GM18526 (cell line): ENCODE measurements around the gene FNDC5.

Source experiments
- POLR2A ChIP-seq: IDR thresholded peaks from 3 replicates; pipeline ENCODE4 v1.6.1; 2011; ENCODE audit not compliant: insufficient read length; ENCODE audit errors: extremely low read depth

Gene FNDC5

DNA sequence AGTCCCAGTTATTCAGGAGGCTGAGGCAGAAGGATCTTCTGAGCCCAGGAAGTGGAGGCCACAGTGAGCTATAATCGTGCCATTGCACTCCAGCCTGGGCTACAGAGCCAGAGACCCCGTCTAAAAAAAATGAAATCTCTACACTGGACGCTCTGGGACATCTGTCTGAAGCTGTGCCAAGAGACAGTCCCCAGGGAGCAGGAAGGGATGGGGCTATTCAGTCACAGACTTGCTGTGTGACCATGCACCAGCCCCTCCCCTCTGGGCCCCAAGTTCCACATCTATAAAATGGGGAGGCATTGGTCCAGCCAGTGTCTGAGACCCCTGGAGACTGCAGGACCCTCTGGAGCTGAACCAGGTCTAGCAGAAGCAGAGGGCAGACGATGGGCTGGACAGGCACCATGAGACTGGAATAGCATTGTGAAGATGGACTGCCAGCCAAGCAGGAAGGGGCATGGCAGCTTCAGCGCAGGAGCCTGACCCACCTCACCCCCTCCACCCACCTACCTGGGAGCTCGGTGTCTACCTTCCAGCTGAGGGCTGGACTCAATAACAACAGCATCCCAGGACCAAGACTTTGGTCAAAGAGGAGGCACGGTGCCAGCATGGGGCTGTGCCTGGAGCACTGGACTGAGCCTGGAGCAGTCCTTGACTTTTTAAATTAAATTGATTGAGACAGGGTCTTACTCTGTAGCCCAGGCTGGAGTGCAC, 29.0 kb upstream of the FNDC5 start:
- no peak for TF ChIP-seq POLR2A

DNA sequence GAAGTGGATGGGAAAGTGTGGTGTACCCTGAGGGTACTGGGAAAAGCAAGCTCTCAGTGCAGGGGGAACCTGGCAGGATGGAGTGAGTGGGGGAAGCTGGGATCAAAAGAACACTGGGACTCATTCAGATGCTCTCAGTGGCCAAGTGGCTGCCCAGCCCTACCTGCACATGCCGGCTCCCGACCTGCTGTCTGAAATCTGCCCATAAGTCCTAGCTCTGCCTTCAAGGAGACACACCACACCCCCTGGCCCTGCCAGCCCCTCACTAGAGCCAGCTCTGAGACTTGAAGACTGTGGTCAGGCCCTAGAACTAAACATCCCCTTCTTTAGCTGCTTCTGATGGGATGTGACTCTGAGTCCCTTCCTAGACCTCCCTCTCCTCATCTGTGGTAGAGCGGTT, 28.2 kb upstream of the FNDC5 start:
- TF ChIP-seq POLR2A, result no peak

DNA sequence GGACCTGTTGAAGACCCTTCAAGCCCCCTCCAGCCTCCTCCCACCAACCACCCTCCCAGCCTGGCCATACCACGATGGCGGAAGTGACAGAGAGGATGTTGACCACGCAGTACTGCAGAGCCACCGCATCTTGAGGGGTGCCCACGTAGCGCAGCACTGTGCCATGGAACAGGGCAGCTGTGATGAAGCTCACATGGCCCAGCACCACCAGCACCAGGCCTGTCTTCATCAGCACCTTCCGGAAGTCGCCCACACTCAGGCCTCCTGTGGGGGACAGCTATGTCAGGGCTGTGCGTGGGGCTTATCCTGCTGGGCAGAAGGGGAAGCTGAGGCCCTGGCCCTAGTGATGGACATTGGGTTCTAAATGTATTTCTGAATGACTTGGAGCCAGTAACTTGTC, 27.3 kb upstream of the FNDC5 start:
- TF ChIP-seq POLR2A, result no peak

DNA sequence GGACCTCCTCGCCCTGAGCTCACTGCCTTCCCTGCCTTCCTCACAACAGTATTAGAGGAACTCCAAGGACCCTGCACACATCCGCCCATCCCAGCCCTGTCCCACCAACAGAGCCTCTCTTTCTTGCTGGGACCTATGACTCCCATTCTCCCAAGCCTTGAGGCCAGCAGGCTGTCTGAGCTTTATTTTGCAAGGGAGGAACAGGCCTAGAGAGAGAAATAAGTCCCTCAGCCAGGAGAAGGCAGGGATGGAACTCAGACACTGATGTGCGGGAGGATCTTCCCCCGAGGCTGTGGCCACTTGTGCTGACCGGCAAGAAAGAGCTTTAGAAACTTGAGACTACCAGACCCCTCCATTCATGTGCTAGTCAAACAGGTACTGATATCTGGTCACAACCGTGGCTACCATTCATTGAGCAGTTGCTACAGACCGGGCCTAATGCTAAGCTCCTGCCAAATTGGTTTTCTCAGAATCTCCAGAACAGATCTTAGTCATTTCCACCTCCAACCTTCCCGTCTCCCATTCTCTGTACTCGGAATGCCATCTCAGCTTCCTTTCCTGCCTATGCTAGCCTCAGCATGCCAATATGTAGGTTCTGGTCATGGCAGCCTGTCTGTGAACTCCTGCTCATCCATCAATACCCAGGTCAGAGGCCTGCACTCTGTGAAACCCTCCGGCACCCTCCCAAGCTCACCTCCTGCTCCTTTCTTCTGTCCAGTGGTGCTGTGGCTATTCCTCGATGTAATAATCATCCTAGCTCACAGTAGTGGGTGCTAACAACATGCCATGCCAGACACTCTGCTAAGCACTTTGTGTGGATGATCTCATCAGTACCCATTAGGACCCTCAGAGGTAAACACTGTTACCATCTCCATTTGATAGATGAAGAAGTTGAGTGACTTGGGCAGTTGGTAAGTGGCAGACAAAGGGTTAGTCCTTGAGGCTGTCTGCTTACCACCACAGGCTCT, 26.7 kb upstream of the FNDC5 start:
- TF ChIP-seq POLR2A, result no peak

DNA sequence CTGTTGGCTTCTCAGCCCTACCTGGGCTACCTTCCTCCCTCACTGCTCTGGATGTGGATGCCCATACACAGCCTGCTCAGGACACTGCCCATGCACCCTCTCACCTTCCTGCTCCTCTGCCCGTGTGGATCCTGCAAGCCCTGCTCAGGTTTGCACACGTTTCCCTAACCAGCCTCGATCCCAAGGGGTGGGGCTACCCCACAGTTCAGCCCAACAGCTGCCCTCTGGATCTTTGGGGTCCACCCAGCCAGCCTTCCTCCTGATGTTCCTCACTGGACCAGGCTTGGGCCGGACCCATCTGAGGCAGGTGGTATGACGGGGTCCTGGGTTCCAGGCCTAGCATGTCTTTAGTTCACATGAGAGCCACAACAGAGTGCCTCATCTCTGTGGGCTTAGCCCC, 25.7 kb upstream of the FNDC5 start:
- TF ChIP-seq POLR2A, result no peak

DNA sequence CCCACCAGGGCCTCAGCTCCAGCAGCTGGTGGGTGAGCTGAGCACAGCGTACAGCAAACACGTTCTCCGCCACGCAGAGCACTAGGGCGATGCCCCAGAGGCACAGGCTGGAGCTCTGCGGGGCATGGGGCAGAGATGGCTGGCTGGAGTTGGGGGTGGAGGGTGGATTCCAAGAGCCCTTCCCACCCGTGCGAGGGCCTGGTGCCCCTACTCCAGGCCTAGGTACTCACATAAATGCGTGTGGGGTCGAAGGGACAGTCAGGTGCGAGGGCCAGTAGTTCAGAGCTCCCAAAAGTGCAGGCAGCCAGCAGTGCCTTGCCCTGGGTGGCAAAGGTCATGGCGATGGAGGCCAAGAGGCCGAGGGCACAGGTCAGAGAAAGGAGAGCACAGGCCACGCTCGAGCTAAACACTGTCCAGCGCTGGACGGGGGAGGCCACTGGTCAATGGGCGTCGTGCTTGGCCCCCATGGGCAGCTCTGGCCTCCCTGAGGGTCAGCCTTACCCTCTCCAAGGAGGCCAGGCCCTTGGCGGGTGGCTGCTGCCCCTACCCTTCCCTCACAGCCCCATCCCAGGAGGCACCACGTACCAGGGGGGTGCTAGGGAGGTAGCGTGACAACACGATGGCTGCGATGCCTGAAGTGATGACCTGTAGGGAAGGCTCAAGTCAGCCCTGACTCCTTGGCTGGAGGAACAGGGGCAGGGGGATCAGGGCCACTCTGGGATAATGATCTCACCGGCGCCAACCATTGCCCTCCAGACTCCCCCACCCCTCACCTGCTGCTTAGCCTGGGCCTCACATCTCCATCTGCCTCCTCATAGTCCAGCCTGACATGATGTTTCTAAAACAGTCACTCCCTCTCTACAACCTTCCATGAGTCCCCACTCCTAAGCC, 24.9 kb upstream of the FNDC5 start:
- no peak for TF ChIP-seq POLR2A

DNA sequence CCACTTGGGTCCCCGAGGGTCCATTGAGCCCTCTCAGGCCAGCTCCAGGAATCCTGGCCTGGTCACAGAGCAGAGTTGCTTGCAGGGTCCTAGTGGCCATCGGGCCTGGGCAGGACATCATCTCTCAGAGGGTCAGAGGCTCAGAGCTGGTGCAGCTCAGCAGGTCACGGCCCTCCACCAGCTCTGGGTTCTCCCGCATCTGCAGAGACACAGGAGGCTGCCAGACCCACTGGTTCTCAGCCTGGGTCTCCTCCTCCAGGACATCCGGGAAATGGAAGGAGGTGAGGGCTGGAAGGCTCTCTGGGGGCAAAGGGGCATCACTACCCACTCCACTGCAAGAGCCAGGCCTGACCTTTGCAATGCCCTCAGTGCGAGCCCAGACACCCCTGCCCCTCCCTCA, 24.0 kb upstream of the FNDC5 start:
- no peak for TF ChIP-seq POLR2A

DNA sequence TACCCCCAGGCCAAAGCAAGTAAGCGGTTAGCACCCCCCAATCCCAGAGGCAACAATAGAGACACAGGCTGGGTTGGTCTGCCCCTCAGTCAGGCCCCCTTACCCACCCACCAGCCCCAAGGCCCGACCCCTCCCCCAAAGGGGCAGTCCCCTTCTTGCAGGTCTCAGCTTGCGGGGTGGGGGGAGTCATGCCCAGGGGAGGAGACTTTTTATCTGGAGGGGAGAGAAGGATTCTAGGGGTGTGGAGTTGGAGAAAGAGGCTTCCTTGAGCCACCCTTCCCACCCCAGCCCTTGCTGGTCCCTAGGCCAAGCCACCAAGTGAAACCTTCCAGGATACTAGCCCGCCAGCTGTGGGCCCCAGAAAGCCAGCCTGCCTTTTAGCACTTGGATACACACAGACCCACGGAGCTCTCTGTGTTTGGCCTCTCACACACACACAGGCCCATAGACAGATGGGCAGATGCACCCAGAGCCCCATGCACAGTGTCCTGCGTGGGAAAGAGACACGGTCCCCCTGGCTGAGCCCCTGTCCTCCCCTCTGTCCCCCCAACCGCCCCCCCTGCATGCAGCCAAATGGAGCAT, 23.4 kb upstream of the FNDC5 start:
- TF ChIP-seq POLR2A, result no peak

DNA sequence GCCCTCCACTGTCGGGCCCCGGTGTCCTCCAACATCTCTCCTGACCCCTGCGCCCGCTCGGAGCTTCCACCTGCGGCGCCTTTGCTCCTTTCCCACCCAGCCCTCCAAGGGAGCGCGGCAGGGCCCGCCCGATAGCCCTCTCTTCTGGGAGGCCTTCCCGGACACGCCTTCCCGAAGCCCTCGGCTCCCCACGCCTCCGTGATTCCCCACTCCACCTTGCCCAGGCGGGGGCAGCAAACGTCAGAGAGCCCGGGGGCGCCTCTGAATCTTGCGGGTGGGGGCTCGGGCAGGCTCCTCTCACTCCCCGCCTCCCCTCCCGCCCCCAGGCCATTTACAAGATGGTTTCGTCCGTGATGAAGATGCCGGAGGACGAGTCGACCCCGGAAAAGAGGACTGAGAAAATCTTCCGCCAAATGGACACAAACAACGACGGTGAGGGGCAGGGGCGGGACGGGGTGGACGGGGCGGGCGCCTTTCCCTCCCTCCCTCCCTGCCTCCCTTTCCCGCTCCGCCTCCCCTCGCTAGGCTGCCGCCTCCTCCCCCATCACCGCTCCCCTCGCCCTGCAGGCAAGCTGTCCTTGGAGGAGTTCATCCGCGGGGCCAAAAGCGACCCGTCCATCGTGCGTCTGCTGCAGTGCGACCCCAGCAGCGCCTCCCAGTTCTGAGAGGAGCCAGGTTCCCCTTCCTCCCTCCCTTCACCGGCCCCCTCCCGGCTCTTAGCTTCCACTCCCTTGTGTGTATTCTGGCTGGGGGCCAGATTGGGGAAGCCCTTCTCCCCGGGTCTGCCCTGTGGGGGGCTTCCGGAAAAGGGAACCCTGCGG, 22.7 kb upstream of the FNDC5 start:
- no peak for TF ChIP-seq POLR2A

DNA sequence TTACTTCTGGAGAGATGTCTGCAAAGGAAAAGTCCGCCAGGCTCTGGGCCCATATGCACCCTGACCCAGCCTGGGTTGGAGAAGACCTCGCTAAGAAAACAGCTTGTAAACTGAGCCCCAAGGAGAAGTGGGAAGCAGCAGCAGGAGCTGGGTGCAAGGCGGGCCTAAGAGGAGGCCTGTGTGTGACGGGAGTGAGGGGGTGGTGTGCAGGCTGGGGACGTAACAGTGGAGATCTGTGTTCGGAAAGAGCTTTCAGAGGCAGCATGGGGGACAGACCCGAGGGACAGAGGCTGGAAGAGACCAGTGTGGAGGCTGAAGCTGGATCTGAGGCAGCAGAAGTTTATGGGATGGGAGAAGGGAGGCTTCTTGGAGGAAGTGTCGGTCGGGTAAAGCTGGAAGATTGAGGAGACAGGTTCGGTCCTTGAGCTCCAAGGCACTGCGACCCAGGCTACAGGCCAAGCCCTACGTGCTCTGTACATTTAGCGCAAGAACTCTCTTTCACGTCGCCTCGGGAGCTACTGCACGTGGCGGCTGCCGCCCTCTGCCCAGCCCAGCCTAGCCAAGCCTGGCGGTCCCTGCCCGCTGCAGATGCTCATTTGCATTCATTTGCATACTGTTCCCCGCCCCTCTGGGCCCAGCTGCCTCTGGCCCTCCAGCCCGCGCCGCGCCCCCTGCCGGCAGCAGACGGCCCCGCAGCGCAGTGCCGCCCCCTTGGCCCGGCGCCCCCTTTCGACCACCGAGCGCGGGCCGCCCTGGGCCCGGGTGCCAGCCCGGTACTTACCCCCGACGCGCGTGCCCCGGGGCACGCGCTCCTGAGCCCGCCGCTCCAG, 21.9 kb upstream of the FNDC5 start:
- no peak for TF ChIP-seq POLR2A

DNA sequence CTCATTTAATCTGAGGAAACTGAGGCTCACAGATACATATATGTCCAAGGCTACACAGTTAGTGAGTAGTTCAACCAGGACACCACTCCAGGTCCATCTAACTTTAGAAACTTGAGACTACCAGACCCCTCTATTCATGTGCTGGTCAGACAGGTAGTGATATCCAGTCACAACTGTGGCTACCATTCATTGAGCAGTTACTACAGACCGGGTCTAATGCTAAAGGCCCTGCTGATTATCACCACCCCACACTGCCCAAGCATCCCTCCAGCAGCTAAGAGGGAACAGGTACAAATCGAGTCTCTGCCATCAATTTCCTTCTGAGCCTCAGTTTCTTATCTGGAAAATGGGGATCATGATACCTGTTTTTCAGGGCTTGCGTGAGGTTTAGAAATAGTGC, 20.9 kb upstream of the FNDC5 start:
- no peak for TF ChIP-seq POLR2A

DNA sequence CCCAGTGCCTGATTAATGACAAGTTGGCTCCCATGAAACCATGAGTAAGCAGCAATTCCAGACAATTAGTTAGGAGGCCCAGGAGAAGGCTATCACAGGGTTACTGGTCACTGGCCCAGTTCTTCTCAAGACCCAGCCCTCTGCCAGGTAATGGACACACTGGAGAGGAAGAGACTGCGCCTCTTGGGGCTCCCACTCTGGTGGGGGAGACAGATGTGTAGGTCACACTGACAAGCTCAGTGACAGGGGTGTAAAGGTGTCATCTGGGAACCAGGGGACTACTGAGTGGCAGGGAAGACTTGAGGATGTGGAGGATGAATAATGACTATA, 20.5 kb upstream of the FNDC5 start:
- no peak for TF ChIP-seq POLR2A

DNA sequence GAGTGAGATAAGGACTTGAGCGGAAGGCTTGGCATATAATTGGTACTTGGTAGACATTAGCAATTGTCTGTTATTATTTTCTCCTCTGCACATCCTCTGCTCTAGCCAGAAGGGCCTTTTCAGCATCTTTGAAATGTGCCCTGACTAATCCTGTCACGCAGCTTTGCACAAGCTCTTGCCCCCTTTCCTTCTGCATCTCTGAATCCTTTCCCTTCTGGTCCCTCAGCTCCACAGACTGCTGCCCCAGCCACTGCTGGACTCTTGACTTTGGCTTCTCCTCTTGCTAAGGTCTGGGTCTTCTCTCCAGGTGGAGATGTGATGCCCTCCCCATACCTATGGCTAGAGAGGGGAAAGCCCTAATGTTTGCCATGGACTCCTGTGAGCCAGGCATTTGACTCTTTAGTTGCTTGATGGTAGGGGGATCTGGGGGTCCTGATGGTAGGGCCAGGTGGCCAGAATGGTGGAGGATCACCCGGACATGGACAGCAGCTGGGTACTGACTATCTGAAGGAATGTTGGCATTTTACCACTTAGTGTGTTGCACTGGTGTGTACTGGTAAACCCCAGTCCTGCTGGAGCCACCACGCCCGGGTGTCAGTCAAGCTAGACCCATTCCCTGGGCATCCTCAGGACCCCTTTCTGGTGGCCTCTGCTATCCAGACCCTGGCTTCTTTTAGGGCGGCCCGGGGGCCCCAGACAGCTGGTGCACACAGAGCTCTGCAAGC, 20.0 kb upstream of the FNDC5 start:
- no peak for TF ChIP-seq POLR2A

DNA sequence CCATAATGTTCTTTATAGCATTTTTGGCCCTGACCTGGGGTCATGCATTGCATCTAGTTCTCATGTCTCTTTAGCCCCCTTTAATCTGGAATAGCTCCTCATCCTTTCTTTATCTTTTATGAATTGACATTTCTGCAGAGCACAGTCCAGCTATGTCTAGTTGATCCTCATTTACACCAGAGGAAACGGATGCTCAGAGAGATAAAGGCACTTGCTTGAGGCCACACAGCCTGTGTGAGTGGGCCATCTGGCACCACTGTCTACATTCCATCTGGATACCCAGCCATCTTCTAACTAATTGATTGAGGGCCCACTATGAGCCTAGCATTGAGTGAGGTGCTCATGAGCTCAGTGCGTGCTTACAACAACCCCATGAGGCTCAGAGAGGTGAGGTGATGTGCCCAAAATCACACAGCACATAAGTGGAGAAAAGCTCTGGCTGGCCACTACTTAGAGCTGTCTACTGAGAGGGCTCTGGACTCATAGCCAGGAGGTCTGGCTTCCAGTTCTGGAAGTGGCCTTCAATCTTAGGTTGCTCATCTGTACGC, 19.1 kb upstream of the FNDC5 start:
- no peak for TF ChIP-seq POLR2A
